IMR-90 (cell line): ENCODE data around the gene CASZ1. TPM values are rescaled to one million over a fixed set of nuclear protein-coding genes. Genes with fewer than 3 reads are reported as not detected.

Experiments
- ATAC-seq: fragments of 200-7000 bp; cut with Tn5 transposase; 2 replicates; pipeline ENCODE4 v1.9.1; 2020; ENCODE audit warnings: low read depth, mild to moderate bottlenecking, moderate library complexity
- BruUV-seq: library from RNA; stranded (reverse); fragments of 400-500 nt; replicated peaks from 2 replicates; lab custom pipeline; 2021; lab: Mats Ljungman, UMichigan
- CTCF ChIA-PET: fragments of 300-600 bp; formaldehyde crosslinking; extraction: SDS; loops from one replicate; lab custom pipeline; 2021; ENCODE audit warnings: antibody characterized with exemption; lab: Yijun Ruan, JAX
- POLR2A ChIA-PET: fragments of 300-600 bp; sonication (Branson Sonifier 250); formaldehyde crosslinking; loops from one replicate; lab custom pipeline; 2022; ENCODE audit warnings: antibody characterized with exemption; ENCODE audit not compliant: unreplicated experiment; lab: Charles Lee
- DNase-seq: peaks from one replicate; pipeline ENCODE4 v3.0.0; 2013
- H2AFZ ChIP-seq: replicated peaks from 2 replicates; pipeline ENCODE3; 2013; ENCODE audit warnings: low read length, mild to moderate bottlenecking; ENCODE audit not compliant: poor library complexity
- H2AK5ac ChIP-seq: 2 replicates; pipeline ENCODE4 v1.6.1; 2013; ENCODE audit warnings: low read depth, low read length, inconsistent platforms
- H2AK9ac ChIP-seq: replicated peaks from 2 replicates; pipeline ENCODE3; 2013; ENCODE audit warnings: mild to moderate bottlenecking, low read depth, low read length, moderate library complexity; ENCODE audit not compliant: poor library complexity
- H2BK120ac ChIP-seq: 2 replicates; pipeline ENCODE4 v1.6.1; 2013; ENCODE audit warnings: low read depth, low read length, inconsistent platforms
- H2BK15ac ChIP-seq: 3 replicates; pipeline ENCODE4 v1.6.1; 2013; ENCODE audit warnings: low read depth, low read length, inconsistent platforms
- H2BK20ac ChIP-seq: 2 replicates; pipeline ENCODE4 v1.6.1; 2013; ENCODE audit warnings: low read depth, mild to moderate bottlenecking, inconsistent platforms, low read length, moderate library complexity
- H2BK5ac ChIP-seq: 2 replicates; pipeline ENCODE4 v1.6.1; 2013; ENCODE audit warnings: mild to moderate bottlenecking, low read depth, low read length, inconsistent platforms; ENCODE audit not compliant: poor library complexity, severe bottlenecking
- H3K14ac ChIP-seq: replicated peaks from 2 replicates; pipeline ENCODE4 v1.6.1; 2013; ENCODE audit warnings: low read depth, low read length, inconsistent platforms
- H3K18ac ChIP-seq: 2 replicates; pipeline ENCODE4 v1.6.1; 2013; ENCODE audit warnings: low read depth, low read length, control low read depth
- H3K23ac ChIP-seq: 2 replicates; pipeline ENCODE4 v1.6.1; 2013; ENCODE audit warnings: low read depth, low read length, inconsistent platforms
- H3K27ac ChIP-seq: 2 replicates; pipeline ENCODE4 v1.5.1; 2013; ENCODE audit warnings: mild to moderate bottlenecking, control low read depth, low read length; ENCODE audit not compliant: insufficient read depth
- H3K27me3 ChIP-seq: 2 replicates; pipeline ENCODE4 v1.6.1; 2013; ENCODE audit warnings: low read length; ENCODE audit not compliant: control insufficient read depth, insufficient read depth
- H3K36me3 ChIP-seq: 2 replicates; pipeline ENCODE4 v1.6.1; 2013; ENCODE audit warnings: low read length, mixed read lengths; ENCODE audit not compliant: control insufficient read depth, insufficient read depth
- H3K4ac ChIP-seq: 2 replicates; pipeline ENCODE4 v1.6.1; 2013; ENCODE audit warnings: low read depth, low read length, inconsistent platforms
- H3K4me1 ChIP-seq: 2 replicates; pipeline ENCODE4 v1.6.1; 2013; ENCODE audit warnings: low read length, mixed read lengths; ENCODE audit not compliant: control insufficient read depth, insufficient read depth
- H3K4me2 ChIP-seq: 2 replicates; pipeline ENCODE4 v1.6.1; 2013; ENCODE audit warnings: low read depth, mild to moderate bottlenecking, control low read depth, low read length, moderate library complexity
- H3K4me3 ChIP-seq: 2 replicates; pipeline ENCODE4 v1.5.1; 2013; ENCODE audit warnings: low read depth, mild to moderate bottlenecking, control low read depth, low read length, moderate library complexity; ENCODE audit not compliant: insufficient read depth
- H3K56ac ChIP-seq: 2 replicates; pipeline ENCODE4 v1.6.1; 2013; ENCODE audit warnings: low read length, inconsistent platforms; ENCODE audit not compliant: insufficient read depth; ENCODE audit errors: extremely low read depth
- H3K79me1 ChIP-seq, 2 experiments: 2 replicates each; pipeline ENCODE4 v1.6.1; 2013; ENCODE audit warnings: low read length in 2 of 2, inconsistent platforms in 1 of 2, low read depth in 1 of 2
- H3K9ac ChIP-seq: 2 replicates; pipeline ENCODE4 v1.6.1; 2013; ENCODE audit warnings: low read depth, low read length, control low read depth
- H3K9me1 ChIP-seq: 2 replicates; pipeline ENCODE4 v1.6.1; 2013; ENCODE audit warnings: low read length, inconsistent platforms; ENCODE audit not compliant: insufficient read depth
- H3K9me3 ChIP-seq: 2 replicates; pipeline ENCODE4 v1.6.1; 2013; ENCODE audit warnings: low read length; ENCODE audit not compliant: control insufficient read depth, insufficient read depth
- H4K20me1 ChIP-seq: 2 replicates; pipeline ENCODE4 v1.6.1; 2013; ENCODE audit warnings: low read length, inconsistent platforms; ENCODE audit not compliant: insufficient read depth
- H4K5ac ChIP-seq: 2 replicates; pipeline ENCODE4 v1.6.1; 2013; ENCODE audit warnings: mild to moderate bottlenecking, low read depth, low read length, control low read depth
- H4K8ac ChIP-seq, 2 experiments: 2 replicates each; pipeline ENCODE4 v1.6.1; 2013; ENCODE audit warnings: low read depth in 2 of 2, low read length in 2 of 2, control low read depth in 1 of 2, inconsistent platforms in 1 of 2
- H4K91ac ChIP-seq: 2 replicates; pipeline ENCODE4 v1.6.1; 2013; ENCODE audit warnings: low read depth, low read length, inconsistent platforms; ENCODE audit not compliant: insufficient read depth
- BHLHE40 ChIP-seq: fragments of 150-350 bp; IDR thresholded peaks from 2 replicates; pipeline ENCODE4 v1.6.1; 2016; ENCODE audit warnings: mild to moderate bottlenecking, low read depth, low read length
- CEBPB ChIP-seq: IDR thresholded peaks from 2 replicates; pipeline ENCODE4 v1.6.1; 2012; ENCODE audit warnings: low read depth, low read length, improper control_type of control experiment
- CHD1 ChIP-seq: IDR thresholded peaks from 2 replicates; pipeline ENCODE4 v1.6.1; 2012; ENCODE audit warnings: low read depth, low read length, improper control_type of control experiment
- CTCF ChIP-seq: conservative IDR thresholded peaks from 2 replicates; pipeline ENCODE4 v1.5.1; 2012; ENCODE audit warnings: mild to moderate bottlenecking, low read depth, low read length, improper control_type of control experiment
- MAZ ChIP-seq: IDR thresholded peaks from 2 replicates; pipeline ENCODE4 v1.6.1; 2012; ENCODE audit warnings: low read depth, mild to moderate bottlenecking, low read length, improper control_type of control experiment, moderate library complexity, borderline replicate concordance
- RAD21 ChIP-seq: IDR thresholded peaks from 2 replicates; pipeline ENCODE4 v1.6.1; 2012; ENCODE audit warnings: low read length, improper control_type of control experiment
- RCOR1 ChIP-seq: IDR thresholded peaks from 2 replicates; pipeline ENCODE4 v1.6.1; 2012; ENCODE audit warnings: mild to moderate bottlenecking, low read length, improper control_type of control experiment; ENCODE audit not compliant: insufficient replicate concordance
- USF2 ChIP-seq: fragments of 150-350 bp; IDR thresholded peaks from 2 replicates; pipeline ENCODE4 v1.6.1; 2017; ENCODE audit warnings: mild to moderate bottlenecking, antibody characterized with exemption, low read length, low read depth
- WGBS, 2 experiments: methylation state at CpG; one replicate each; pipeline versions ENCODE4 v1.1.5 to v1.1.7; 2013; ENCODE audit warnings: missing lambda C conversion rate in 2 of 2; ENCODE audit not compliant: insufficient read length in 1 of 2; ENCODE audit errors: extremely low coverage in 2 of 2; 5-methylcytosine and 5-hydroxymethylcytosine counted together
- dilution Hi-C: fragments of 300-500 bp; cut with HindIII; formaldehyde crosslinking; loops from one replicate; pipeline ENCODE4 v1.14.3; 2018; ENCODE audit warnings: low sequenced_read_pairs; ENCODE audit not compliant: unreplicated experiment
- in situ Hi-C: fragments of 300-500 bp; cut with MboI; formaldehyde crosslinking; loops from 3 replicates; pipeline ENCODE4 v1.14.3; 2019; ENCODE audit warnings: low sequenced_read_pairs, inconsistent platforms, mixed read lengths
- intact Hi-C: fragments of 100-400 bp; cut with micrococcal nuclease; formaldehyde crosslinking; loops from 2 replicates; pipeline ENCODE4 v1.10.0; 2022
- polyA plus RNA-seq, 3 experiments: library from polyadenylated mRNA; depleted of rRNA; stranded (reverse); fragments of >200 nt; gene quantifications; 2 replicates each; pipeline ENCODE4 v1.2.3, GENCODE V29; 2012; ENCODE audit warnings: low replicate concordance in 1 of 3
- total RNA-seq: library from RNA; depleted of rRNA; stranded (reverse); fragments of >200 nt; gene quantifications from 2 replicates; pipeline ENCODE4 v1.2.3, GENCODE V29; 2012

Gene CASZ1
- total and polyA plus RNA-seq, 2 of the 4 experiments (the other 2 are of a cell fraction) = 0.18 to 0.24 TPM

- 60% methylated on average over 9 of the region's 19 CpGs; no CpG with 5 or more reads in 1 of the 2 experiments for WGBS, 2 experiments
- Histone ChIP-seq H3K27me3 (peaks cover 71% of the 10 kb centered on the region), H3K9me3 (no peaks in the 10 kb centered on the region), H3K36me3 (no peaks in the 10 kb centered on the region), H3K9me1 (no peaks in the 10 kb centered on the region), H3K4me3 (no peak overlapping the region), H2AK9ac (no peak overlapping the region), H2BK5ac (no peak overlapping the region), H2BK15ac (no peak overlapping the region), H3K9ac (no peak overlapping the region), H4K91ac (no peak overlapping the region), H2BK120ac (no peak overlapping the region), H3K79me1 (no peaks in the 10 kb centered on the region), H4K5ac (no peak overlapping the region), H3K4me1 (no peaks in the 10 kb centered on the region; the same call in 1 of the 2 replicates), H3K14ac (no peak overlapping the region), H2AFZ (no peak overlapping the region), H3K4ac (no peak overlapping the region), H3K4me2 (no peak overlapping the region), H4K8ac (no peak overlapping the region), H2AK5ac (no peak overlapping the region), H3K23ac (no peak overlapping the region), H2BK20ac (no peak overlapping the region), H4K20me1 (no peaks in the 10 kb centered on the region), H3K27ac (no peak overlapping the region), H3K18ac (no peak overlapping the region), H3K56ac (no peak overlapping the region)
- TF ChIP-seq USF2 = no peak
- no peak for TF ChIP-seq RAD21
- TF ChIP-seq RCOR1 = no peak
- TF ChIP-seq CTCF = no peak
- TF ChIP-seq BHLHE40 = no peak
- no peak for TF ChIP-seq CEBPB
- no peak for TF ChIP-seq MAZ
- TF ChIP-seq CHD1 = no peak
- BruUV-seq = no TSS peak
- ChIA-PET CTCF (no interaction called here), POLR2A (no interaction called here)
- dilution Hi-C loops (no loop called here), in situ Hi-C loops (no loop called here), intact Hi-C loops (no loop called here)
- no peak for ATAC-seq
- DNase-seq = no peak
Observed at GRCh38 chr1:10709646-10710045, 86.8 kb downstream of the CASZ1 start.
